ENCODE data around the gene TAF11L6.
"Not testable (repeated sequence)": the region's sequence is repeated elsewhere in the genome, so short reads cannot be mapped to it uniquely, and the experiment has no call there.

The TAF11L6 gene

DNA sequence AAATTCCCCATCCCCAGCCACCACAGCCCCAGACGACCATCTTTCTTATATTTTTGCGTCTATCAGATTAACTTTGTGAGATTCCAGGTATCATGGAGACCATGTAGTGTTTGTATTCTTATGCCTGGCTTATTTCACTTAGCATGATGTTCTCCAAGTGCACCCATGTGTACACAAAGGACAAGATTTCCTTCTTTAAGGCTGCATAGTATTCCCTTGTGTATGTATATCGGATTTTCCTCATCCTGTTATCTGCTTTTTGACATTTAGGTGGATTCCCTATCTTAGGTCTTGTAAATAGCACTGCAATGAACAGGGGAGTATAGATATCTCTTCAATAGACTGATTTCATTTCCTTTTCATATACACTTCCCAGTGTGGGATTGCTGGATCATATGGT, 35.7 kb upstream of the TAF11L6 start:
- ATAC-seq: no peak
- TF ChIP-seq, protein P1, sequence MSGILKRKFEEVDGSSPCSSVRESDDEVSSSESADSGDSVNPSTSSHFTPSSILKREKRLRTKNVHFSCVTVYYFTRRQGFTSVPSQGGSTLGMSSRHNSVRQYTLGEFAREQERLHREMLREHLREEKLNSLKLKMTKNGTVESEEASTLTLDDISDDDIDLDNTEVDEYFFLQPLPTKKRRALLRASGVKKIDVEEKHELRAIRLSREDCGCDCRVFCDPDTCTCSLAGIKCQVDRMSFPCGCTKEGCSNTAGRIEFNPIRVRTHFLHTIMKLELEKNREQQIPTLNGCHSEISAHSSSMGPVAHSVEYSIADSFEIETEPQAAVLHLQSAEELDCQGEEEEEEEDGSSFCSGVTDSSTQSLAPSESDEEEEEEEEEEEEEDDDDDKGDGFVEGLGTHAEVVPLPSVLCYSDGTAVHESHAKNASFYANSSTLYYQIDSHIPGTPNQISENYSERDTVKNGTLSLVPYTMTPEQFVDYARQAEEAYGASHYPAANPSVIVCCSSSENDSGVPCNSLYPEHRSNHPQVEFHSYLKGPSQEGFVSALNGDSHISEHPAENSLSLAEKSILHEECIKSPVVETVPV (CRISPR knock-in tag; IDR thresholded peaks at IDR 0.05): no peak
- TF ChIP-seq BACH2 (CRISPR knock-in tag; IDR thresholded peaks at IDR 0.05; ENCODE audit: borderline replicate concordance): no peak
- TF ChIP-seq RARB (CRISPR knock-in tag; IDR thresholded peaks at IDR 0.05): no peak
- no peak for TF ChIP-seq ZNF8 (CRISPR knock-in tag; IDR thresholded peaks at IDR 0.05)
- no peak for TF ChIP-seq TCF4 (CRISPR knock-in tag; IDR thresholded peaks at IDR 0.05; ENCODE audit: borderline replicate concordance)
- TF ChIP-seq SNAI2 (CRISPR knock-in tag; IDR thresholded peaks at IDR 0.05): no peak
- no peak for TF ChIP-seq ZNF565 (CRISPR knock-in tag; conservative IDR thresholded peaks at IDR 0.05; ENCODE audit: low read depth)
- no peak for TF ChIP-seq ISL1 (CRISPR knock-in tag; IDR thresholded peaks at IDR 0.05)
- no peak for TF ChIP-seq ZC3H10 (CRISPR knock-in tag; IDR thresholded peaks at IDR 0.05)
- TF ChIP-seq, protein P2, sequence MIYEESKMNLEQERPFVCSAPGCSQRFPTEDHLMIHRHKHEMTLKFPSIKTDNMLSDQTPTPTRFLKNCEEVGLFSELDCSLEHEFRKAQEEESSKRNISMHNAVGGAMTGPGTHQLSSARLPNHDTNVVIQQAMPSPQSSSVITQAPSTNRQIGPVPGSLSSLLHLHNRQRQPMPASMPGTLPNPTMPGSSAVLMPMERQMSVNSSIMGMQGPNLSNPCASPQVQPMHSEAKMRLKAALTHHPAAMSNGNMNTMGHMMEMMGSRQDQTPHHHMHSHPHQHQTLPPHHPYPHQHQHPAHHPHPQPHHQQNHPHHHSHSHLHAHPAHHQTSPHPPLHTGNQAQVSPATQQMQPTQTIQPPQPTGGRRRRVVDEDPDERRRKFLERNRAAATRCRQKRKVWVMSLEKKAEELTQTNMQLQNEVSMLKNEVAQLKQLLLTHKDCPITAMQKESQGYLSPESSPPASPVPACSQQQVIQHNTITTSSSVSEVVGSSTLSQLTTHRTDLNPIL (CRISPR knock-in tag; IDR thresholded peaks at IDR 0.05; ENCODE audit: low read depth): no peak
- TF ChIP-seq, protein P3, sequence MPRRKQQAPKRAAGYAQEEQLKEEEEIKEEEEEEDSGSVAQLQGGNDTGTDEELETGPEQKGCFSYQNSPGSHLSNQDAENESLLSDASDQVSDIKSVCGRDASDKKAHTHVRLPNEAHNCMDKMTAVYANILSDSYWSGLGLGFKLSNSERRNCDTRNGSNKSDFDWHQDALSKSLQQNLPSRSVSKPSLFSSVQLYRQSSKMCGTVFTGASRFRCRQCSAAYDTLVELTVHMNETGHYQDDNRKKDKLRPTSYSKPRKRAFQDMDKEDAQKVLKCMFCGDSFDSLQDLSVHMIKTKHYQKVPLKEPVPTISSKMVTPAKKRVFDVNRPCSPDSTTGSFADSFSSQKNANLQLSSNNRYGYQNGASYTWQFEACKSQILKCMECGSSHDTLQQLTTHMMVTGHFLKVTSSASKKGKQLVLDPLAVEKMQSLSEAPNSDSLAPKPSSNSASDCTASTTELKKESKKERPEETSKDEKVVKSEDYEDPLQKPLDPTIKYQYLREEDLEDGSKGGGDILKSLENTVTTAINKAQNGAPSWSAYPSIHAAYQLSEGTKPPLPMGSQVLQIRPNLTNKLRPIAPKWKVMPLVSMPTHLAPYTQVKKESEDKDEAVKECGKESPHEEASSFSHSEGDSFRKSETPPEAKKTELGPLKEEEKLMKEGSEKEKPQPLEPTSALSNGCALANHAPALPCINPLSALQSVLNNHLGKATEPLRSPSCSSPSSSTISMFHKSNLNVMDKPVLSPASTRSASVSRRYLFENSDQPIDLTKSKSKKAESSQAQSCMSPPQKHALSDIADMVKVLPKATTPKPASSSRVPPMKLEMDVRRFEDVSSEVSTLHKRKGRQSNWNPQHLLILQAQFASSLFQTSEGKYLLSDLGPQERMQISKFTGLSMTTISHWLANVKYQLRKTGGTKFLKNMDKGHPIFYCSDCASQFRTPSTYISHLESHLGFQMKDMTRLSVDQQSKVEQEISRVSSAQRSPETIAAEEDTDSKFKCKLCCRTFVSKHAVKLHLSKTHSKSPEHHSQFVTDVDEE (CRISPR knock-in tag; IDR thresholded peaks at IDR 0.05): no peak
- no peak for TF ChIP-seq ESRRG (CRISPR knock-in tag; IDR thresholded peaks at IDR 0.05)
- TF ChIP-seq TOX (CRISPR knock-in tag; IDR thresholded peaks at IDR 0.05; ENCODE audit: borderline replicate concordance): no peak
- TF ChIP-seq OSR1 (CRISPR knock-in tag; IDR thresholded peaks at IDR 0.05): no peak

DNA sequence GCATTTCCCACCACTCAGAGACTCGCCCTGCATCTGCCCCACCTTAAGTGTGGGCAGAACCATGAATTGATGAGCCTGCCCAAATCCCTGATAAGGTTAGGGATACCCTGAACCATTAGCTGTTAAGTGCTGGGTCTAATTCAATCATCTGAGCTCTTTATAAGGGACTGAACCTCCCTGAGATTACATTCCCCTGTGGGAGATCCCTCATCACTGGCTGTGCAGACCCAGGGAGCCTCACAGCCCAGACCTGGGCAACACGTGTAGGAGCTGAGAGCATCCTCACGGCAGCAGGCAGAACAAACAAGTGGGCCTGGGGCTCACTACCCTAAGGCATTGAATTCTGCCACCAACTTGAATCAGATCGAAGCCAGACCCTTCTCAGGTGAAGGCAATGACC, 31.0 kb upstream of the TAF11L6 start:
- no peak for ATAC-seq
- TF ChIP-seq, protein P2 (CRISPR knock-in tag; IDR thresholded peaks at IDR 0.05; ENCODE audit: low read depth): no peak
- no peak for TF ChIP-seq ZFP30 (CRISPR knock-in tag; IDR thresholded peaks at IDR 0.05)
- TF ChIP-seq SNAI2 (CRISPR knock-in tag; IDR thresholded peaks at IDR 0.05): no peak

DNA sequence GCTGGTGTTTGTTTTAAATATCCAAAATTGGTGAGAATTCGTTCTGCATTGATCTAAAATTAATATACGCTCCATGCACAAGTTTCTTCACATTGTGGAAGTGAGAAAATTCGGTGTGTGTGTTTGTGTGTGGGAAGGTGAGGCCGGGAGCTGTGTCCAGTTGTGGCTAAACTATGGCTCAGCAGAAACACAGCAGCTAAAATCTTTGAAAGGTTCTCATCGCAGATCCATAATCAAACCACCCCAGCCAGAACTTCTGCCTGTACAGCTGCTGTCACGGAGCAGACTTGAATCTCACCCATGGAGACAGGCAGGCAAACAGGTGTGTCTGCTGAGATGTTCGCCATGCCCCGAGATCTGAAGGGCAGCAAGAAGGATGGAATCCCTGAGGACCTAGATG, 30.5 kb upstream of the TAF11L6 start, which contains the start of gene TAF11L2:
Gene TAF11L2 (plus strand): TSS at position 301 of the 400 bp plus-strand sequence.
- ATAC-seq: not testable (repeated sequence)

DNA sequence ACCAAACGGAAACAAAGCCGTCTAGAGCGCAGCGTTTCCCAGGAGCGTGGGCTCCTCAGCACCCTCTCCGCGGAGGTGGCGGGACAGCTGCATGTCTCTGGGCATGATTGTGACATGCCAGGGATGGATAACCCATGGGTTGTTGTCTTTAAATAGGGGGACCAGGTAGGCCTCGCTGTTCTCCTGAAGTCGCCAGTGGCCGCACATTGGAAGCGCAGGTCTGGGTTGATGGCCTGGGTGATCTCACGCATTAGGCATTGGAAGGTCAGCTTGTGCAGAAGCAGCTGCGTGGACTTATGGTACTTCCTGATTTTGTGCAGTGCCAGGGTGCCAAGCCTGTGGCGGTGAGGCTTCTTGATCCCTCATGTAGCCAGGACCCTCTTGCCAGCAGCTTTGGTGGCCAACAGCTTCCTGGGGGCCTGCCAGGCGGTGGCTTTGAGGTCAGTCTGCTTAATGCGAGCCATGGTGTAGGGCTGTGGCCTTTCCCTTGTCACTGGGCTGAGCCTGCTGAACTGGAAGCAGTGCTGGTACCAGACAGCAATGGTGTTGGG, 16.6 kb upstream of the TAF11L6 start:
- no peak for ATAC-seq
- TF ChIP-seq PPARA (CRISPR knock-in tag; IDR thresholded peaks at IDR 0.05; ENCODE audit: borderline replicate concordance) (no peak), GLIS3 (CRISPR knock-in tag; IDR thresholded peaks at IDR 0.05) (no peak), RARB (CRISPR knock-in tag; IDR thresholded peaks at IDR 0.05) (no peak), TCF4 (CRISPR knock-in tag; IDR thresholded peaks at IDR 0.05; ENCODE audit: borderline replicate concordance) (no peak), CSDC2 (CRISPR knock-in tag; IDR thresholded peaks at IDR 0.05) (no peak), TOX (CRISPR knock-in tag; IDR thresholded peaks at IDR 0.05; ENCODE audit: borderline replicate concordance) (no peak), OSR1 (CRISPR knock-in tag; IDR thresholded peaks at IDR 0.05) (no peak), ESRRG (CRISPR knock-in tag; IDR thresholded peaks at IDR 0.05) (no peak), BACH2 (CRISPR knock-in tag; IDR thresholded peaks at IDR 0.05; ENCODE audit: borderline replicate concordance) (no peak), SNAI2 (CRISPR knock-in tag; IDR thresholded peaks at IDR 0.05) (no peak), ISL1 (CRISPR knock-in tag; IDR thresholded peaks at IDR 0.05) (no peak), ZNF70 (CRISPR knock-in tag; IDR thresholded peaks at IDR 0.05) (no peak), ZNF8 (CRISPR knock-in tag; IDR thresholded peaks at IDR 0.05) (no peak)
- TF ChIP-seq, protein P1 (CRISPR knock-in tag; IDR thresholded peaks at IDR 0.05): no peak
- TF ChIP-seq, protein P4, sequence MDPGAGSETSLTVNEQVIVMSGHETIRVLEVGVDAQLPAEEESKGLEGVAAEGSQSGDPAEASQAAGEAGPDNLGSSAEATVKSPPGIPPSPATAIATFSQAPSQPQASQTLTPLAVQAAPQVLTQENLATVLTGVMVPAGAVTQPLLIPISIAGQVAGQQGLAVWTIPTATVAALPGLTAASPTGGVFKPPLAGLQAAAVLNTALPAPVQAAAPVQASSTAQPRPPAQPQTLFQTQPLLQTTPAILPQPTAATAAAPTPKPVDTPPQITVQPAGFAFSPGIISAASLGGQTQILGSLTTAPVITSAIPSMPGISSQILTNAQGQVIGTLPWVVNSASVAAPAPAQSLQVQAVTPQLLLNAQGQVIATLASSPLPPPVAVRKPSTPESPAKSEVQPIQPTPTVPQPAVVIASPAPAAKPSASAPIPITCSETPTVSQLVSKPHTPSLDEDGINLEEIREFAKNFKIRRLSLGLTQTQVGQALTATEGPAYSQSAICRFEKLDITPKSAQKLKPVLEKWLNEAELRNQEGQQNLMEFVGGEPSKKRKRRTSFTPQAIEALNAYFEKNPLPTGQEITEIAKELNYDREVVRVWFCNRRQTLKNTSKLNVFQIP (CRISPR knock-in tag; IDR thresholded peaks at IDR 0.05; ENCODE audit: borderline replicate concordance, low read depth): no peak
- TF ChIP-seq, protein P5, sequence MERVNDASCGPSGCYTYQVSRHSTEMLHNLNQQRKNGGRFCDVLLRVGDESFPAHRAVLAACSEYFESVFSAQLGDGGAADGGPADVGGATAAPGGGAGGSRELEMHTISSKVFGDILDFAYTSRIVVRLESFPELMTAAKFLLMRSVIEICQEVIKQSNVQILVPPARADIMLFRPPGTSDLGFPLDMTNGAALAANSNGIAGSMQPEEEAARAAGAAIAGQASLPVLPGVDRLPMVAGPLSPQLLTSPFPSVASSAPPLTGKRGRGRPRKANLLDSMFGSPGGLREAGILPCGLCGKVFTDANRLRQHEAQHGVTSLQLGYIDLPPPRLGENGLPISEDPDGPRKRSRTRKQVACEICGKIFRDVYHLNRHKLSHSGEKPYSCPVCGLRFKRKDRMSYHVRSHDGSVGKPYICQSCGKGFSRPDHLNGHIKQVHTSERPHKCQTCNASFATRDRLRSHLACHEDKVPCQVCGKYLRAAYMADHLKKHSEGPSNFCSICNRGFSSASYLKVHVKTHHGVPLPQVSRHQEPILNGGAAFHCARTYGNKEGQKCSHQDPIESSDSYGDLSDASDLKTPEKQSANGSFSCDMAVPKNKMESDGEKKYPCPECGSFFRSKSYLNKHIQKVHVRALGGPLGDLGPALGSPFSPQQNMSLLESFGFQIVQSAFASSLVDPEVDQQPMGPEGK (CRISPR knock-in tag; IDR thresholded peaks at IDR 0.05; ENCODE audit: borderline replicate concordance): no peak
- TF ChIP-seq, protein P2 (CRISPR knock-in tag; IDR thresholded peaks at IDR 0.05; ENCODE audit: low read depth): no peak
